GM19193 (cell line): ENCODE results near the gene ZP3.

Experiments
- POLR2A ChIP-seq: IDR thresholded peaks from 4 replicates; pipeline ENCODE4 v1.6.1; 2011; ENCODE audit not compliant: insufficient read depth, insufficient read length; ENCODE audit errors: extremely low read depth

ZP3 gene

DNA sequence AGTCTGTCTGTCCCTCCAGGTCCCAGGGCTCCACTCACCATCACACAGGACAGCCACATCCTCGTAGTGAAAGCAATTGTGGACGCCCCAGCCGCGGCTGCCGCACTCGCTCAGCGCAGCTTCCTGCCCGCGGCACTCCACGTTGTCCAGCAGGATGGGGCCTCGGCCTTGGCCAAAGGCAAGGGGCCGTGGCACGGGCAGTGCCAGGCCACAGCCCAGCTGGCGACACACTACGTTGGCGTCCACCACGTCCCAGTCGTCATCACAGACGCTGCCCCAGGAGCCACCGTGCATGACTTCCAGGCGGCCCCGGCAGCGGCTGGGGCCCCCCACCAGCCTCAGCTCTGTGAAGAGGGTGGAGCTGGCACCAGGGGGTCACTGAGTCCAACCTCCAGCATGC lies 24.5 kb upstream of the ZP3 start:
- TF ChIP-seq POLR2A: no peak

DNA sequence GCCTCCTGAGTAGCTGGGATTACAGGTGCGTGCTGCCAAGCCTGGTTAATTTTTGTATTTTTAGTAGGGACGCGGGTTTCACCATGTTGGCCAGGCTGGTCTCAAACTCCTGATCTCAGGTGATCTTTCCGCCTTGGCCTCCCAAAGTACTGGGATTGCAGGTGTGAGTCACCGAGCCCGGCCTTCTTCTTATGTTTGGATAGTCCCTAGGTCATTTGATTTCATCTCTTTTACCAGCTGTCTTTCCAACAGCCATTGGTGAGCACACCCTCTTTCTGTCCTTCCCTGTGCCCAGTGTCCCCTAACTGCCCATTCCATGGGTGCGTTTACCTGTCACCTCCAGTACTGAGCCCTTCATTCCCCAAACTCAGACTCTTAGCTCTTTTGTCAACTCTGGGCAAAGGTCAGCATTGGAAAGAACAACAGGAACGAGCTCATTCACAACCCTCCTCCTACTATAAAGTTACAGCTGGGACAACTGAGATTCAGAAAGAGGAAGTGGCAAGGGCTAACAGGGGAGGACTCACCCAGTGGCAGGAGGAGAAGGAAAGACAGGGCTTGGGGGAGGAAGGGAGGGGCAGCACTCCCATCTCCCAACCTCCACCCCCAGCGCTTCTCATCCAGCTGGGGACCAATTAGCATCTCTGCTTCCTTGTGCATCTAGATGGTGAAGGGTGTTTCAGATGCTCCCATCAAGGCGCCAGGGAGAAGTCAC lies 20.8 kb upstream of the ZP3 start:
- TF ChIP-seq POLR2A: no peak

- TF ChIP-seq POLR2A: no peak
These were observed 19.0 kb upstream of the ZP3 start for GRCh38 chr7:76405738-76406137.

DNA sequence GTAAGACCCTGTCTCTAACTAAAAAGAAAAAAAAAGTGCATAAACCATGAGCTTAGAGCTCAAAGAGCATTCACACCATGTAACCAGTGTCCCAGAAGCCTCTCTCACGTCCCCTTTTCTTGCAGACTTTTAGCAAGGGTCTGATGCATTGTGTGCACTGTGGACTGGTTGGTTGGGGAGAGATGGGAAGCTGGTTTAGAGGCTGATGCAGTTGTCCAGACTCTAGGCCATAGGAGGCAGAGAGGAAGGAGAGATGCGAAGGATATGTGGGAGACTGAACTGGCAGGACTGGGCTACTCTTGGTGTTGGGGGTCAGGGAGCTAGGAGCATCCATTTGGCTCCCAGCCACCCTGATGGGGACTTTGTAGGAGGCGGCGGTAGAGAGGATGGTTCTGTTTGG lies 17.0 kb upstream of the ZP3 start:
- TF ChIP-seq POLR2A: no peak

- TF ChIP-seq POLR2A: no peak
These were observed 16.6 kb upstream of the ZP3 start for GRCh38 chr7:76408121-76408560.

- no peak for TF ChIP-seq POLR2A
These were observed 15.2 kb upstream of the ZP3 start, which contains the start of gene SSC4D for GRCh38 chr7:76409537-76409936. Gene SSC4D, minus strand, starts transcription at chr7:76409697. Its CDS starts 5,258 bp downstream, at chr7:76404439.

- TF ChIP-seq POLR2A: no peak
These were observed 13.1 kb upstream of the ZP3 start for GRCh38 chr7:76411626-76412025.

GRCh38 chr7:76412249-76412648 lies 12.5 kb upstream of the ZP3 start:
- no peak for TF ChIP-seq POLR2A

GRCh38 chr7:76423666-76424412 lies 911 bp upstream of the ZP3 start:
- no peak for TF ChIP-seq POLR2A

GRCh38 chr7:76425156-76425555 lies 406 bp downstream of the ZP3 start:
- no peak for TF ChIP-seq POLR2A

- no peak for TF ChIP-seq POLR2A
These were observed 1.5 kb downstream of the ZP3 start for GRCh38 chr7:76426246-76426645.

GRCh38 chr7:76427635-76428034 lies 2.9 kb downstream of the ZP3 start:
- TF ChIP-seq POLR2A: no peak

DNA sequence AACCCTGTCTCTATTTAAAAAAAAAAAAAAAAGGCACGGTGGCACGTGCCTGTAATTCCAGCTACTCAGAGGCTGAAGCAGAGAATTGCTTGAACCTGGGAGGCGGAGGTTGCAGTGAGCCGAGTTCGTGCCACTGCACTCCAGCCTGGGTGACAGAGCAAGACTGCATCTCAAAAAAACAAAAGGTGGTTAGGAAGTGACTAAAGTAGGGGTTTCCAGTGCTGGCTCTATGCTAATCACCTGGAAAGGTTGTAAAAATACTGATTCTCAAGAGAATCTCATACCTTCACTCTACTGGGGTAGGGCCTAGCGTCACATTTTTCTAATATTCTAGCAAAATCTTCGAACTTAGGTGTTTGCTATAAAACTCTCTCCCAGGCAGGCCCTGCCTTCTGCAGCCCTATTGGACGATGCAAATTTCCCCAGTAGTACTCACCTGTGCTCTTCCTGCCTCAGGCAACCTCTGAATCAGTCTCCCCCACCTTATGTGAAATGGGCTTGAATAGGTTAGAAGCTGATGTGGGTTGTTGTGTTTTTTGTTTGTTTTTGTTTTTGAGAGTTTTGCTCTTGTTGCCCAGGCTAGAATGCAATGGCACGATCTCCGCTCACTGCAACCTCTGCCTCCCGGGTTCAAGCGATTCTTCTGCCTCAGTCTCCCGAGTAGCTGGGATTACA lies 3.5 kb downstream of the ZP3 start:
- no peak for TF ChIP-seq POLR2A

DNA sequence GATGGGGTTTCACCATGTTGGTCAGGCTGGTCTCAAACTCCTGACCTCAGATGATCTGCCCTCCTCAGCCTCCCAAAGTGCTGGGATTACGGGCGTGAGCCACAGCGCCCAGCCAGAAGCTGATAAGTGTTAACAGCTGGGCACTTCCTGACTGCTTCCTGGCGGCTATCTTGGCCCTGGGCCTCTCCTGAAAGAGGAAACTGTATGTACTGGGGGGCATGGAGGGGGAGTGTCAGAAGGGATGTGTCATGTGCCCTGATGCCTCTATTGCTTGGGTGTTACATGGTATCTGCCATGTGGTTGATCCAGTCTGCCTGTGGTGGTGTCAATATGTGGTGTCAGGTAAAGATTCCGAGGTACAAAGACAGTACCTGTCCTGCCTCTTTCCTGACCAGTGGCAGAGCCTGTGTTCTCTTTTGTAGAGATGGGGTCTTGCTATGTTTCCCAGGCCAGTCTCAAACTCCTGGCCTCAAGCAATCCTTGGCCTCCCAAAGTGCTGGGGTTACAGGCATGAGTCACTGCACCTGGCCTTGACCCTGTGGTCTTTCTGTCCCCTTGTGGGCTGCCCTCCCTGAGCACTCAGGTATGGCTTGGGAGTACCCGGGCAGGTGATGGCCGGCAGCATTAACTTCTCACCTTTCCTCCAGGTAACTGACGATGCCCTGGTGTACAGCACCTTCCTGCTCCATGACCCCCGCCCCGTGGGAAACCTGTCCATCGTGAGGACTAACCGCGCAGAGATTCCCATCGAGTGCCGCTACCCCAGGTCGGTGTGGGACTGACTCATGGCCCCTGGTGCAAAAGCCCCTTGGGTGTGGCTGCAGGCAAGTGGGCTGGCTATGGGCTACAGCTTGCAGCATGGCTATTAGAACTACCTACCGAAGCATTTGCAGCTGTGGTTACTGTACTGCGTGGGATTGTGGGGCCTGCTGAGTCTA lies 4.4 kb downstream of the ZP3 start:
- no peak for TF ChIP-seq POLR2A
